KOPT-K1 (cell line): Measurements from ENCODE around the gene ZNF365.
"Not testable (repeated sequence)": the region's sequence is repeated elsewhere in the genome, so short reads cannot be mapped to it uniquely, and the experiment has no call there.

Source experiments
- H3K27ac ChIP-seq: fragments of 200-600 bp; sonication (generic); 2 replicates; pipeline ENCODE4 v1.5.1; 2016; ENCODE audit warnings: antibody characterized with exemption, mild to moderate bottlenecking, low read depth, low read length; ENCODE audit not compliant: poor library complexity, severe bottlenecking
- H3K36me3 ChIP-seq: fragments of 200-600 bp; sonication (generic); 2 replicates; pipeline ENCODE4 v1.5.1; 2017; ENCODE audit warnings: antibody characterized with exemption, mild to moderate bottlenecking, low read length, moderate library complexity; ENCODE audit not compliant: insufficient read depth
- H3K9me3 ChIP-seq: fragments of 200-600 bp; sonication (generic); 2 replicates; pipeline ENCODE4 v1.5.1; 2017; ENCODE audit warnings: antibody characterized with exemption, low read length, mild to moderate bottlenecking; ENCODE audit not compliant: insufficient read depth, poor library complexity, severe bottlenecking

Gene ZNF365

DNA sequence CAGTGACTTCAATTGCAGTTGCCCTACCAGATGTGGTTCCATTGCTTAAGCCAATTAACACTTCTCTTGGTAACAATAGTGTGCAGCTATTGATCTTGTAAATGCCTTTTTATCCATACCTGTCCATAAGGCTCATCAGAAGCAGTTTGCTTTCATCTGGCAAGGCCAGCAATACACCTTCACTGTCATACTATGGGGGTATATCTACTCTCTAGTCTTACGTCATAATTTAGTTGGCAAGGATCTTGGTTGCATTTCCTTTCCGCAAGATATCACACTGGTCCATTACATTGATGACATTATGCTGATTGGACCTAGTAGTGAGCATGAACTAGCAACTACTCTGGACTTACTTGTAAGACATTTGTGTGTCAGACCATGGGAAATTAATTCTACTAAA, 17.7 kb upstream of the ZNF365 start:
- H3K36me3 ChIP-seq, result no peaks in the 10 kb centered on the region
- no peaks in the 10 kb centered on the region for H3K9me3 ChIP-seq
- no peak overlapping the region for H3K27ac ChIP-seq

DNA sequence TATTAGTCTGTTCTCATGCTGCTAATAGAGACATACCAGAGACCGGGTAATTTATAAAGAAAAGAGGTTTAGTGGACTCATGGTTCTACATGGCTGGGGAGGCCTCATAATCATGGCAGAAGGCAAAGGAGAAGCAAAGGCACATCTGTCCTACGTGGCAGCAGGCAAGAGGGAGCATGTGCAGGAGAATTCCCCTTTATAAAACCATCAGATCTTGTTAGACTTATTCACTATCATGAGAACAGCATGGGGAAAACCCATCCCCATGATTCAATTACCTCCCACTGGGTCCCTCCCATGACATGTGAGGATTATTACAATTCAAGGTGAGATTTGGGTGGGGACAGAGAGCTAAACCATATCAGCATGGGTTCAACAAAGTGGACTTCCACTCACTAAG, 16.0 kb upstream of the ZNF365 start:
- H3K9me3 ChIP-seq, H3K27ac ChIP-seq, H3K36me3 ChIP-seq: not testable (repeated sequence)

DNA sequence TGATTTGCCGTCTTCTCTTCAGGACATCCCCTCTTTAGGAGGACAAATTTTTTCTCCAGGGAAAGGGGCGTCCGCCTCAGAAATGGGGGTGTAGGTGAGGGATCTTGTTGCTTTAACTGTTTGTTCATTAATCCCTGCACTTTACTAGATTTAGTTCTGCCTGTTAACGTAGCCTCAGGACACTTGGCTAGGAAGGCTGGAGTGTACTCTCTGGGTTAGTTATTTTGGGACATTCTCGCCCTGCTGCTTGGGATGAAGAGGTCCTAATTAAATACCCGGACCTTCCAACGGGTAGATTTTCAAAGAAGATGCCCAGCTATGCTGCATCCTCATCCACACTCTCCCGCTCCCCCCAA, 552 bp upstream of the ZNF365 start:
- H3K36me3 ChIP-seq, result no peaks in the 10 kb centered on the region
- H3K27ac ChIP-seq, result no peak overlapping the region

DNA sequence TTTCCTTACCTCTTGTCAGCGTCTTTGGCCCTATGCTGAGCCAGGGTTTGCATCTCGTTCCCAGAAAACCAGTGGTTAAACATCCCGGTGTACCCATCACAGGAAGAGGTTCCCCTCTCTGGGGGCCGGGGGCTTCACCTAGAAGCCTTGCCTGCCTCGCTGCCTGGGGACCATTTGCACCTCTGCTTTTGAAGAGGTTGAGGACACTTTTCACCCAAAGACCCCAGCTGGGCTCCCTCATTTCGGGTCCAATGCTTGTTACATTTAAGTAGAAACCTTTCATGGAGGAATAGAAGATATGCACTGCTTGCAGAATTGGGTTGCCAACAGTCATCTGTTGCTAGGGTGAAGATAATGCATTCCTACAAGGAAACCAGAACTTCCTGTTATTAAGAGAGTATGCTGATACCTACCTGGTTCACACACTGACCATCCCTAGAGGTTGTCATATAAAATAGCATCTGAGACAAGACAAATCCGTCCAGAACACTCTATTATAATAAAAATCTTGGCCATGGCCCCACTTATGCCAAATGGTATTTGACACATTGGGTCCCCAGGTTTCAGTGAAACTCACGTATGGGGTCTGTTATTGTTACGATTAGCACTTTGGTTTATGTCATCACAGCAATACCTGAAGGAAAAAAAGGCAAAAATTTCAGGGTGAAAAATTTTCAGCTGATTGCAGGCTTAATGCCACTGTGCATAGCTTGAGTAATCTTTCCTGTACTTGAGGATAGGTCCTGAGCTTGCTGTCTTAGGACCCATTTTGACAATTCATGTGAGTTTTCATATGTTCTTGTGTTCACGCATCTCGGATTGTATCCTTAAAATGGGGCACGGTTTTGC, 917 bp downstream of the ZNF365 start:
- Histone ChIP-seq H3K27ac (no peak overlapping the region), H3K9me3 (no peaks in the 10 kb centered on the region), H3K36me3 (no peaks in the 10 kb centered on the region)

More for the DNA sequence above, 552 bp upstream of the ZNF365 start:
- H3K9me3 ChIP-seq, result no peaks in the 10 kb centered on the region

DNA sequence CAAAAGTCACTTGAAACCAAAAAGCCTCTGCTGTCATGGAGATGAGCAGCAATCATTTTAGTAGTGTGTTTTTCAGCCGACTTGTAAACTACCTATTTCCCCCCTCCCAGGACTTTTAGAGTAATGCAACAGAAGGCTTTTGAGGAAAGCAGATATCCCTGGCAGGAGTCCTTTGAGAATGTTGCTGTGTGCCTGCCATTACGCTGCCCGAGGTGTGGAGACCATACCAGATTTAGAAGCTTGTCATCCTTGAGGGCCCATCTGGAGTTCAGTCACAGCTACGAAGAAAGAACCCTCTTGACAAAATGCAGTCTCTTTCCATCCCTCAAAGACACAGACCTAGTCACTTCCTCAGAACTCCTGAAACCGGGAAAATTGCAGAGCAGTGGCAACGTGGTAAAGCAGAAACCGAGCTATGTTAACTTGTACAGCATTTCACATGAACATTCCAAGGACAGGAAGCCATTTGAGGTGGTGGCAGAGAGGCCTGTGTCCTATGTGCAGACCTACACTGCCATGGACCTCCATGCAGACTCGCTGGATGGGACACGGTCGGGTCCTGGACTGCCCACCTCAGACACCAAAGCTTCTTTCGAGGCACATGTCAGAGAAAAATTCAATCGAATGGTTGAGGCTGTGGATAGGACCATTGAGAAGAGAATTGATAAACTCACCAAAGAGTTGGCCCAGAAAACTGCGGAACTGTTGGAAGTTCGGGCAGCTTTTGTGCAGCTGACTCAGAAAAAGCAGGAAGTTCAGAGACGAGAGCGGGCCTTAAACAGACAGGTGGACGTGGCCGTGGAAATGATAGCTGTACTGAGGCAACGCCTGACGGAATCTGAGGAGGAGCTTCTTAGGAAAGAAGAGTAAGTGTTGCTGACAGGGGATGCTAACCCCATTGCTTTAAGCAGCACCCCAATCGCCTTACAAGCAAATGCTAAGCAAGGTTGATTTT, 2.2 kb downstream of the ZNF365 start:
- Histone ChIP-seq H3K27ac (no peak overlapping the region), H3K9me3 (no peaks in the 10 kb centered on the region), H3K36me3 (no peaks in the 10 kb centered on the region)

DNA sequence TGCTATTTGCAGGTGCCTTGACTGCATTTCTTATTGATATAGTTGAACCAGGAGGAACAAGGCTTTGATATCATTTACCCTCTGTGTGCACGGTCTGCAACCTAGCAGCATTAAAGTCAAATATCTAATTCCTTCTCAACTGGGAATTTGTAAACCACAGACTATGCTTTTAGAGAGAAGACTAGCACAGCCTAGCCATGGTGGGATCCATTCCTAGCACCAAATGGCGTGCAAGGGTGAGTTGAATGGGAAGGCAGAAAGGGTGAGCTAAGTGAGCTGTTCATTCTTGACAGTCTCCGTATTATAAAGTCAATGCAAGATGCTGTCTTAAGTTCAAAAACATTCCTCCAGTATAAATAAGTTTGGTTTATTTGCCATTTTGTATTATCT, 2.9 kb downstream of the ZNF365 start:
- Histone ChIP-seq H3K27ac (no peak overlapping the region), H3K36me3 (no peaks in the 10 kb centered on the region), H3K9me3 (no peaks in the 10 kb centered on the region)

DNA sequence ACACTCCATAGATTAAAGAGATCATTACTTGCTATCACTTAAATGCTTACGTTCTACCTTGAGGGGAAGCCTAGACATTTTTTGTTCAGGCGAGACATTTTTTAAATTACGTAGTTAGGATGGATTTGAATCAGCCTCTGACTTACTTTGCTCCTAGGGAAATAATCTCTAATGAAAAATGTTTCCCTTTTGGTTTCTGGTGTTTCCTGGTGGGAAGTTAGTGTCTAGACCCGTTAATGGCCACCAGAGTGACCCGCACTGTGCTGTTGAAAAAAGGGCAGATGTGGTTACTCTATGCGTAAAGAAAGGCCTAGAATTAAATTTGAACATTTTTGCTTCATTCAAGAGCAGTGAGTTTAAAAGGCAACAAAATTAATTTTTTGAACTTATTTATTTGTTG, 3.8 kb downstream of the ZNF365 start:
- Histone ChIP-seq H3K36me3 (no peaks in the 10 kb centered on the region), H3K9me3 (no peaks in the 10 kb centered on the region), H3K27ac (no peak overlapping the region)

DNA sequence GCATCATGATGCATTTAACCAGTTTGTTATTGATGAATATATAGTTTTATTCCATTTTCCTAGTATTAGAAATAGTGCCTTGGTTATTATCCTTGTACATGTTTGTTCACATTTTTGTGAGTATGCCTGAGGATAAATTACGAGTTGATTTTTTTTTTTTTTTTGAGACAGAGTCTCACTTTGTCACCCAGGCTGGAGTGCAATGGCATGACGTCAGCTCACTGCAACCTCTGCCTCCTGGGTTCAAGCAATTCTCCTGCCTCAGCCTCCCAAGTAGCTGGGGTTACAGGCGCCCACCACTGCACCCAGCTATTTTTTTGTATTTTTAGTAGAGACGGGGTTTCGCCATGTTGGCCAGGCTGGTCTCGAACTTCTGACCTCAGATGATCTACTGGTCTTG, 4.7 kb downstream of the ZNF365 start:
- not testable (repeated sequence) for H3K36me3 ChIP-seq, H3K9me3 ChIP-seq, H3K27ac ChIP-seq

DNA sequence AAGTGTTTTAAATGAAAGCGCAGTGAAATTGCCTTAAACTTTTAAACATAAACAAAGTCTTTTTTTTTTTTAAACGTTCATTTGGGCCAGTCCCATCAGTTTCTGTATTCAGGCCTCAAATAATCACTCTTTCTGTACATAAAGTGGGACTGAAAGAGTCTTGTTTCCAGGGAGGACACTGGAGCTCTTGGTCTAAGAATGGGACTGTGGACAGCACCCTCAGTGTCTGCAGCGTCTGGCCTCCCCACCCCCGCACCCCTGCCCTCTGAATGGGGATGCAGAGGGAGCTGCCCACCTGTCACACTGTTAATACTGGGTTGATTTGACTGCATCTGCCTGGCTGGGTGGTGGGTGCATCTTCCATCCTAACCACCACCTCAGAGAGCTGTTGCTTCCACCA, 5.2 kb downstream of the ZNF365 start:
- no peaks in the 10 kb centered on the region for H3K9me3 ChIP-seq
- H3K27ac ChIP-seq, result no peak overlapping the region
- H3K36me3 ChIP-seq, result no peaks in the 10 kb centered on the region

DNA sequence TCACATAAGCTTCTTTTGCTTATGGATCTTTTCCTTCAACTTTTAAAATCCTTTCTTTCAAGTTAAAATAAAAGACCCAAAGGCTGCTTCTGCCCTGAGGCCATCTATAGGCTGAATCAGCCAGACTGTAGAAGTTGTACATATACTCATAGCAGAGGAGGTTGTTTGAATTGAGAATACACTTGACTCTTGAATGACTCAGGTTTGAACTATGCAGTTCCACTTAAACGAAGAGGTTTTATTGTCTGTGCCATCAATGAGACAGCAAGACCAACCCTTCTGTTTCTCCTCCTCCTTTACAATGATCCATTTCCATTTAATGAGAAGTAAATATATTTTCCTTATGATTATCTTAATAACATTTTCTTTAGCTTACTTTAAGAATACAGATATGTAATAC, 5.8 kb downstream of the ZNF365 start:
- H3K27ac ChIP-seq, result no peak overlapping the region
- no peaks in the 10 kb centered on the region for H3K36me3 ChIP-seq
- no peaks in the 10 kb centered on the region for H3K9me3 ChIP-seq

DNA sequence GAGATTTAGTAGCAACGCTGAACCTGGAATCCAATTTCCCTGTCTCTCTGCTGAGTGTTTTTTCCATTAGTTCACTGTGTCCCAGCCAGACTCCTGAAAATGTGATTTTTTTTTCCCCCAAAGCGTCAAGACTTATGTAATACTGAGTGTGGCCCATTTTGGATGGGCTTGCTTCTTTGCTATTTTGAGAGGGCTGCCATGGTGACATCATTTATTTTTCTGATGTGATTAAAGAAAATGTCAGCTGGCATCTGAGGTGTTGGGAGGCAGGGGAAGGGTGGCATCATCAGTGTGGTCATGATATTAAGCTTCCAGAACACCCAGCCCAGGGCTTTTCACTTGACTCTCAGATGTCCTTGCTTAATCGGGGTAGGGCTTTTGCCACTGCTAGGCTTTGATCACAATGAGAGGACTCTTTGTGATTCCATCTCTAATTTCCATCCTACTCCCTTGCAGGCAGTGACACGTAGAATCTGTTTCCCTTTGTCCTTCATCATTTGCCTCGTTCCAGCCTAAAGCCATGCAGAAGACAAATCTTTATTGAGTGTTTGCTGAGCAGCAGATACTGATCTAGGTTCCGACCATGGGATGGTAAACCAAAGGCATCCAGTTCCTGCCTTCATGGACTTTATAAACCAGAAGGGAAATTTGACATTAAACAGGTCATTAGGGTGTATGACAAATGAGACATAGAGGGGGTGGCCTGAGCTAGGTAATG, 7.4 kb downstream of the ZNF365 start:
- H3K9me3 ChIP-seq, result no peaks in the 10 kb centered on the region
- H3K27ac ChIP-seq, result no peak overlapping the region
- no peaks in the 10 kb centered on the region for H3K36me3 ChIP-seq

DNA sequence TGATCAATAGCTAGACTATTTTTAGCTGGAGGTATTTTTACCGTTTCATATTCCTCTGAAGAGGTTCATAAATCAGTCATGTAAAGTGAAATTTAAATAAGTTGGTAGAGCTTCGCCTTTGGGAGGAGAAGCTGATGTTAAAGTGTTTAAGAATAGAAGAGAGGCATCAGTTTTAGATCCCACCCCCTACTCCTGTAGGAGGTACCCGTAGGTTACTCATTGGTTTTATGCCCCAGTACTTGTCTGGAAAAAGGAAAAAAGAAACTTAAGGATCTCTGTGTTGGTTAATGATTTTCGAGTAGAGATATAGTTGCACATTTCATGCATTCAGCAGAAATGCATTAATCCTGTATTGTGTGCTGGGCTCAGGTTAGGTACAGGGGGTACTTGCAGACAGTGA, 8.7 kb downstream of the ZNF365 start:
- H3K27ac ChIP-seq, result no peak overlapping the region
- H3K36me3 ChIP-seq, result no peaks in the 10 kb centered on the region
- no peaks in the 10 kb centered on the region for H3K9me3 ChIP-seq

DNA sequence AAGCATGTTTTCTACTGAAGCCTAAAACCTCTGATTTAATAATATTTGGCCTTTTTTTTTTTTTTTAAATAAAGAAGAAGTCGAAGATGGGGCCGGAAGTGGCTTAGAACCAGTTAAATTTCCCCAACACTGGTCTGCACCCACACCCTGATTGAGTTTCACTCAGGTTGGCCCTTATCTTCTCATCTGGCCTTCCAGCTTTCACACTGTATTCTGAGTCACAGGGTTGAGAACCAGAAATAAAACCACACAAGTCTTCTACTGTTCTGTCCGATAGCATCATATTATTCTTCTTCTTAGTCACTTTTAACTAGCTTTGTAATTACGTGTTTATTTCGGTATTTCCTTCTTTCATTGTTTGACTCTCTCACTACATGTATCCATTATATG, 9.9 kb downstream of the ZNF365 start:
- no peaks in the 10 kb centered on the region for H3K36me3 ChIP-seq
- no peaks in the 10 kb centered on the region for H3K9me3 ChIP-seq
- no peak overlapping the region for H3K27ac ChIP-seq

DNA sequence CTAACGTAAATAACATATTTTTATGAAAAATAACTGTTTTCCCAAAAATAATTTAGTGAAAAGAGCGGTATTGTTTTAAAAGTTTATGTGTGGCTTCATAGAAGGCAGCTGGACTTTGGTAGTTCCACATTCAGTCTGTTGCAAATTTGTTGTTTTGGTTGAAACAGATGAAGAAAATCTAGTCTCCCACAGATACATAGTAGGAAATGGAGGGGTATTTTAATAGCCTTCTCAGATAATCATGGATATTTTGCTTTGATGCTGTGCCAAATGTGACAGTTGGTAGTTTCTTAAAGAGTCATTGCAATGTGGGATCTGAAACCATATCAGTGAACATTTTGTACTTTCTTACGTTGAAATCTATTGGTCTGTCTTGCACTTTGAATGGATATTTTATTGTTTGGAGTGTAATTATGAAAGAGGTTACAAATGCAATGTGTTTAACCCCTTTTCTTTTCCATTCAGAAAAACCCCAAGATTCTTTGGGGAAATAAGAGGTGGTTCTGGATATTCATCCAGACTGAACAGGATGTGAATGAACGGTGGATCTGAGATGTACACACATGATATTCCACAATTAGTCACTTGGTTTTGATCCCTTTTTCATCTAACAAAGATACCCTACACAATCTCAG, 10.4 kb downstream of the ZNF365 start:
- no peaks in the 10 kb centered on the region for H3K36me3 ChIP-seq
- no peaks in the 10 kb centered on the region for H3K9me3 ChIP-seq
- H3K27ac ChIP-seq, result no peak overlapping the region
